ENCODE data around the gene CTNNBIP1. TPM values are rescaled to one million over a fixed set of nuclear protein-coding genes. Genes with fewer than 3 reads are reported as not detected.

CTNNBIP1 gene
- total RNA-seq, 2 experiments from 2014 or later, result 9.0 to 9.6 TPM

DNA sequence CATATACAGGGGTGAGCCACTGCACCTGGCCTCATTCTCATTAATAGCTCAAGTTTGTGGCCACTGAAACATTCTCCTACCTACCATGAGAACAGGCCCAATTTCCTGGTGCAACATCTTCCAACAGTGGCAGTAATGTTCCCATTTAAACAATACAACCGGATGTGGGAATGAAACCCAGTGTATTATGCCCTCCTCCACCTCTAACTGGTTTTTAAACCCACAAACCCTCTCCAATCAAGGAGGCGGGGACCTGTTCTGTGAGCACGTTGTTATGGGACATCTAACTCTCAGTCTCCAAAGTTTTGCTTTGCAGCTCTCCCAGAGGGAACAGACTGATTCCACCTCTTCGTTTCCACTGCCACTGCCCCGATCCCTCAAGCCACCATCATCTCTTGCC lies 2.6 kb downstream of the CTNNBIP1 start:
- DNase-seq (no peak), ATAC-seq (no peak)
- Mint-ChIP-seq H3K9me3 (no peaks in the 10 kb centered on the region), H3K4me1 (ENCODE audit: low read depth) (peaks cover 42% of the 10 kb centered on the region), H3K36me3 (ENCODE audit: low read depth) (no peaks in the 10 kb centered on the region), H3K27ac (no peak overlapping the region), H3K27me3 (no peaks in the 10 kb centered on the region), H3K4me3 (no peak overlapping the region)
- TF ChIP-seq CTCF (IDR thresholded peaks at IDR 0.05), result no peak
- ChIA-PET POLR2A (interaction anchor here (0.8 kb wide), 1 partner anchor 24 kb away, joined by 3 read pairs; no protein-coding TSS in a partner anchor), CTCF (interaction anchor here (1.5 to 1.6 kb wide), 2 partner anchors 33 to 123 kb away, joined by 5 read pairs; no protein-coding TSS in a partner anchor)
- intact Hi-C loops (cut with micrococcal nuclease), result no loop called here

GRCh38 chr1:9906466-9906865 lies 3.6 kb downstream of the CTNNBIP1 start:
- intact Hi-C loops (cut with micrococcal nuclease), result no loop called here
- Mint-ChIP-seq H3K27me3 (no peaks in the 10 kb centered on the region), H3K9me3 (no peaks in the 10 kb centered on the region), H3K27ac (no peak overlapping the region), H3K4me1 (ENCODE audit: low read depth) (peaks cover 38% of the 10 kb centered on the region), H3K36me3 (ENCODE audit: low read depth) (no peaks in the 10 kb centered on the region), H3K4me3 (no peak overlapping the region)
- TF ChIP-seq CTCF (IDR thresholded peaks at IDR 0.05), result no peak
- ChIA-PET CTCF (interaction anchor here (1.0 to 1.5 kb wide), 3 partner anchors 12 to 122 kb away, joined by 3 to 5 read pairs (median 3); no protein-coding TSS in a partner anchor), POLR2A (interaction anchor here (1.0 kb wide), 1 partner anchor 187 kb away, joined by 4 read pairs; no protein-coding TSS in a partner anchor)
- ATAC-seq (no peak), DNase-seq (no peak)

GRCh38 chr1:9905010-9905409 lies 5.1 kb downstream of the CTNNBIP1 start:
- ChIA-PET CTCF (interaction anchor here (0.8 to 2.1 kb wide), 4 partner anchors 10 to 37 kb away, joined by 3 to 4 read pairs (median 3); no protein-coding TSS in a partner anchor), POLR2A (interaction anchor here (0.5 to 0.8 kb wide), 2 partner anchors 39 to 306 kb away, joined by 3 to 4 read pairs; no protein-coding TSS in a partner anchor)
- Mint-ChIP-seq H3K4me3 (no peak overlapping the region), H3K27ac (no peak overlapping the region), H3K36me3 (ENCODE audit: low read depth) (no peaks in the 10 kb centered on the region), H3K4me1 (ENCODE audit: low read depth) (peaks cover 45% of the 10 kb centered on the region), H3K27me3 (no peaks in the 10 kb centered on the region), H3K9me3 (no peaks in the 10 kb centered on the region)
- ATAC-seq (no peak), DNase-seq (no peak)
- intact Hi-C loops (cut with micrococcal nuclease), result no loop called here
- TF ChIP-seq CTCF (IDR thresholded peaks at IDR 0.05), result no peak

DNA sequence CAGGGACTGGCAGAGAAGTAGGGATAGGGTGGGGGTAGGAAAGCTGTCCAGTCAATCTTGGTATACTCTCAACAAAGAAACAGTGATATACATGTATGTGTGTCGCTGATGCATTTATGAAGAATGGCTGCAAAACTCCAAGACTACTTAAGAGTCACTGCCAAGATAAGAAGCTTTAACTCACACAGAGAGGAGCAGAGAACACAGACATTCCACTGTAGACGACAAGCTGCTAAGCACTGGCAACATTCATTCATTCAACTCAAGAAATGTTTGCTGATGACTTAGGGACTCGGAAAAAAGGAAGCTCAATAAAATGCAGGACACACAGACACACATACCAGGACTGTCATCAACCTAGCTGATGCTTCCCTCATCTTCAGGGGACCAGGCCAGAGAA lies 5.5 kb downstream of the CTNNBIP1 start:
- intact Hi-C loops (cut with micrococcal nuclease), result no loop called here

More for the DNA sequence above, 5.5 kb downstream of the CTNNBIP1 start:
- ATAC-seq, result no peak
- no peak overlapping the region for H3K4me3 Mint-ChIP-seq
- no peak for DNase-seq
- H3K9me3 Mint-ChIP-seq, result no peaks in the 10 kb centered on the region
- no peaks in the 10 kb centered on the region for H3K27me3 Mint-ChIP-seq
- H3K27ac Mint-ChIP-seq, result no peak overlapping the region
- peaks cover 45% of the 10 kb centered on the region for H3K4me1 Mint-ChIP-seq (ENCODE audit: low read depth)
- H3K36me3 Mint-ChIP-seq (ENCODE audit: low read depth), result no peaks in the 10 kb centered on the region
- no peak for TF ChIP-seq CTCF (IDR thresholded peaks at IDR 0.05)
- POLR2A ChIA-PET, result interaction anchor here (0.6 to 0.8 kb wide), 2 partner anchors 37 to 39 kb away, joined by 3 read pairs; no protein-coding TSS in a partner anchor
- CTCF ChIA-PET, result interaction anchor here (0.8 to 2.1 kb wide), 4 partner anchors 29 to 46 kb away, joined by 3 to 7 read pairs (median 4); no protein-coding TSS in a partner anchor
